Mesenchymal stem cell (in vitro differentiated cells and primary cell): Measurements from ENCODE around the gene IFNLR1.
"Not testable (repeated sequence)": the region's sequence is repeated elsewhere in the genome, so short reads cannot be mapped to it uniquely, and the experiment has no call there.

Experiments used
- DNase-seq: peaks from one replicate; pipeline ENCODE4 v3.0.0-alpha.2; 2013
- H2AFZ ChIP-seq: one replicate; pipeline ENCODE4 v1.6.1; 2013; ENCODE audit warnings: low read depth, mild to moderate bottlenecking, control low read depth, inconsistent platforms, low read length, moderate library complexity
- H2AK5ac ChIP-seq: 2 replicates; pipeline ENCODE4 v1.6.1; 2013; ENCODE audit warnings: low read length, moderate library complexity, mild to moderate bottlenecking, inconsistent platforms; ENCODE audit not compliant: severe bottlenecking
- H2BK120ac ChIP-seq: one replicate; pipeline ENCODE4 v1.6.1; 2013; ENCODE audit warnings: low read depth, mild to moderate bottlenecking, inconsistent platforms, low read length, moderate library complexity
- H2BK12ac ChIP-seq, 2 experiments: one replicate each; pipeline ENCODE4 v1.6.1; 2013; ENCODE audit warnings: inconsistent platforms in 2 of 2, low read length in 2 of 2, mild to moderate bottlenecking in 2 of 2, moderate library complexity in 2 of 2, control low read depth in 1 of 2
- H2BK15ac ChIP-seq: one replicate; pipeline ENCODE4 v1.6.1; 2013; ENCODE audit warnings: mild to moderate bottlenecking, low read depth, inconsistent platforms; ENCODE audit not compliant: poor library complexity, severe bottlenecking
- H2BK5ac ChIP-seq: 2 replicates; pipeline ENCODE4 v1.6.1; 2013; ENCODE audit warnings: low read depth, mild to moderate bottlenecking, low read length, control low read depth, inconsistent platforms; ENCODE audit not compliant: poor library complexity, severe bottlenecking
- H3K14ac ChIP-seq, 2 experiments: one replicate each; pipeline ENCODE4 v1.6.1; 2013; ENCODE audit warnings: inconsistent platforms in 2 of 2, low read length in 2 of 2, control low read depth in 1 of 2, mild to moderate bottlenecking in 1 of 2, moderate library complexity in 1 of 2
- H3K18ac ChIP-seq, 2 experiments: one replicate each; pipeline ENCODE4 v1.6.1; 2013; ENCODE audit warnings: inconsistent platforms in 2 of 2, low read length in 2 of 2, control low read depth in 1 of 2, low read depth in 1 of 2, mild to moderate bottlenecking in 1 of 2
- H3K23ac ChIP-seq, 2 experiments: one replicate each; pipeline ENCODE4 v1.6.1; 2013; ENCODE audit warnings: inconsistent platforms in 2 of 2, low read length in 2 of 2, mild to moderate bottlenecking in 2 of 2, moderate library complexity in 2 of 2, control low read depth in 1 of 2
- H3K27ac ChIP-seq: 2 replicates; pipeline ENCODE4 v1.5.1; 2013; ENCODE audit warnings: mild to moderate bottlenecking, moderate library complexity, low read length, control low read depth, inconsistent platforms; ENCODE audit not compliant: poor library complexity, severe bottlenecking
- H3K27me3 ChIP-seq, 2 experiments: 2 replicates each; pipeline versions ENCODE4 v1.6.1 to v1.7.0; 2013; ENCODE audit warnings: low read length in 2 of 2, mild to moderate bottlenecking in 2 of 2, moderate library complexity in 2 of 2, control low read depth in 1 of 2, inconsistent platforms in 1 of 2; ENCODE audit not compliant: control insufficient read depth in 1 of 2, insufficient read depth in 1 of 2
- H3K36me3 ChIP-seq, 2 experiments: 2 replicates each; pipeline versions ENCODE4 v1.6.1 to v1.7.0; 2013; ENCODE audit warnings: low read length in 2 of 2, control low read depth in 1 of 2, inconsistent platforms in 1 of 2, low read depth in 1 of 2, mild to moderate bottlenecking in 1 of 2; ENCODE audit not compliant: insufficient read depth in 2 of 2, control insufficient read depth in 1 of 2
- H3K4ac ChIP-seq, 2 experiments: one replicate each; pipeline ENCODE4 v1.6.1; 2013; ENCODE audit warnings: inconsistent platforms in 2 of 2, low read length in 2 of 2, mild to moderate bottlenecking in 2 of 2, moderate library complexity in 2 of 2, control low read depth in 1 of 2, low read depth in 1 of 2
- H3K4me1 ChIP-seq: 2 replicates; pipeline ENCODE4 v1.6.1; 2013; ENCODE audit warnings: low read depth, low read length, control low read depth; ENCODE audit not compliant: control insufficient read depth, insufficient read depth
- H3K4me2 ChIP-seq: 2 replicates; pipeline ENCODE4 v1.6.1; 2013; ENCODE audit warnings: low read length, mild to moderate bottlenecking, inconsistent platforms; ENCODE audit not compliant: poor library complexity, severe bottlenecking
- H3K4me3 ChIP-seq, 2 experiments: 2 replicates each; pipeline versions ENCODE4 v1.5.1 to v1.7.0; 2013; ENCODE audit warnings: low read length in 2 of 2, mild to moderate bottlenecking in 2 of 2, control low read depth in 1 of 2, low read depth in 1 of 2; ENCODE audit not compliant: insufficient read depth in 1 of 2
- H3K79me1 ChIP-seq: replicated peaks from 2 replicates; pipeline ENCODE4 v1.6.1; 2013; ENCODE audit warnings: mild to moderate bottlenecking, control low read depth, low read length, inconsistent platforms; ENCODE audit not compliant: poor library complexity, severe bottlenecking
- H3K9ac ChIP-seq: 2 replicates; pipeline ENCODE4 v1.7.0; 2013; ENCODE audit warnings: mild to moderate bottlenecking, low read length, moderate library complexity
- H3K9me3 ChIP-seq: 2 replicates; pipeline ENCODE4 v1.7.0; 2013; ENCODE audit warnings: mild to moderate bottlenecking, low read length; ENCODE audit not compliant: control insufficient read depth
- H4K8ac ChIP-seq: one replicate; pipeline ENCODE4 v1.6.1; 2013; ENCODE audit warnings: inconsistent platforms, mild to moderate bottlenecking, low read length, moderate library complexity
- H4K91ac ChIP-seq: one replicate; pipeline ENCODE4 v1.6.1; 2013; ENCODE audit warnings: mild to moderate bottlenecking, low read length, inconsistent platforms
- WGBS: methylation state at CpG from one replicate; pipeline ENCODE4 v1.1.7; 2013; ENCODE audit warnings: mixed read lengths; 5-methylcytosine and 5-hydroxymethylcytosine counted together

The IFNLR1 gene

GRCh38 chr1:24209097-24209496, 22.0 kb upstream of the IFNLR1 start:
- Histone ChIP-seq H3K27me3 (peaks cover 14 to 55% of the 10 kb centered on the region in 2 experiments), H3K18ac (no peak overlapping the region), H3K36me3 (no peaks in the 10 kb centered on the region), H2AFZ (no peak overlapping the region), H2AK5ac (no peak overlapping the region), H2BK12ac (no peak overlapping the region), H2BK5ac (no peak overlapping the region), H3K23ac (no peak overlapping the region), H3K9ac (no peak overlapping the region), H3K79me1 (no peaks in the 10 kb centered on the region), H4K91ac (no peak overlapping the region), H3K14ac (no peak overlapping the region), H3K4me1 (peaks cover 11% of the 10 kb centered on the region), H3K4me2 (no peak overlapping the region), H3K4me3 (no peak overlapping the region), H3K9me3 (no peaks in the 10 kb centered on the region), H3K27ac (no peak overlapping the region), H2BK15ac (no peak overlapping the region), H2BK120ac (no peak overlapping the region), H3K4ac (no peak overlapping the region), H4K8ac (no peak overlapping the region)
- 92% methylated on average over 5 of the region's 5 CpGs for WGBS
- DNase-seq = no peak

- Histone ChIP-seq H3K4ac (no peak overlapping the region), H3K4me2 (no peak overlapping the region), H2BK15ac (no peak overlapping the region), H3K4me3 (no peak overlapping the region), H3K27me3 (peaks cover 11 to 50% of the 10 kb centered on the region in 2 experiments), H2BK12ac (no peak overlapping the region), H3K27ac (no peak overlapping the region), H2BK120ac (no peak overlapping the region), H4K8ac (no peak overlapping the region), H3K14ac (no peak overlapping the region), H3K4me1 (peaks cover 13% of the 10 kb centered on the region), H2AK5ac (no peak overlapping the region), H4K91ac (no peak overlapping the region), H3K9ac (no peak overlapping the region), H3K18ac (no peak overlapping the region), H2AFZ (no peak overlapping the region), H3K9me3 (no peaks in the 10 kb centered on the region), H2BK5ac (no peak overlapping the region), H3K79me1 (no peaks in the 10 kb centered on the region), H3K36me3 (no peaks in the 10 kb centered on the region), H3K23ac (no peak overlapping the region)
- DNase-seq = no peak
- 95% methylated on average over 6 of the region's 6 CpGs for WGBS
Measured at GRCh38 chr1:24207709-24208108, 20.6 kb upstream of the IFNLR1 start.

- H4K8ac ChIP-seq, DNase-seq, H3K4ac ChIP-seq, H2BK5ac ChIP-seq, H4K91ac ChIP-seq, H3K36me3 ChIP-seq, H3K9me3 ChIP-seq, H3K9ac ChIP-seq, H3K4me3 ChIP-seq, H3K18ac ChIP-seq, H3K14ac ChIP-seq, H3K27ac ChIP-seq, H2AFZ ChIP-seq, H2BK120ac ChIP-seq, H3K23ac ChIP-seq, H2BK12ac ChIP-seq, H2AK5ac ChIP-seq, H2BK15ac ChIP-seq, H3K79me1 ChIP-seq, H3K4me2 ChIP-seq: not testable (repeated sequence)
- Histone ChIP-seq H3K4me1 (peaks cover 13% of the 10 kb centered on the region), H3K27me3 (peaks cover 11 to 50% of the 10 kb centered on the region in 2 experiments)
- 86% methylated on average over 6 of the region's 9 CpGs for WGBS
Measured at GRCh38 chr1:24207395-24207687, 20.3 kb upstream of the IFNLR1 start.

- no peak overlapping the region for H3K4me2 ChIP-seq
- WGBS = 81% methylated on average over 5 of the region's 12 CpGs
- H3K9ac ChIP-seq = no peak overlapping the region
- no peaks in the 10 kb centered on the region for H3K36me3 ChIP-seq
- no peaks in the 10 kb centered on the region for H3K9me3 ChIP-seq
- no peak overlapping the region for H2AFZ ChIP-seq
- no peak for DNase-seq
- no peak overlapping the region for H2BK120ac ChIP-seq
- no peak overlapping the region for H2BK12ac ChIP-seq
- no peak overlapping the region for H2BK5ac ChIP-seq
- no peak overlapping the region for H3K27ac ChIP-seq
- no peak overlapping the region for H4K8ac ChIP-seq
- peaks cover 11 to 50% of the 10 kb centered on the region in 2 experiments for H3K27me3 ChIP-seq
- H3K4me1 ChIP-seq = peaks cover 15% of the 10 kb centered on the region
- no peak overlapping the region for H3K23ac ChIP-seq
- no peak overlapping the region for H3K4ac ChIP-seq
- H3K18ac ChIP-seq = no peak overlapping the region
- H3K79me1 ChIP-seq = no peaks in the 10 kb centered on the region
- H2AK5ac ChIP-seq = no peak overlapping the region
- no peak overlapping the region for H4K91ac ChIP-seq
- no peak overlapping the region for H2BK15ac ChIP-seq
- H3K14ac ChIP-seq = no peak overlapping the region
- H3K4me3 ChIP-seq = no peak overlapping the region
Measured at GRCh38 chr1:24206516-24207394, 19.7 kb upstream of the IFNLR1 start.
